Measurements from ENCODE around the gene CD44. TPM values are rescaled to one million over a fixed set of nuclear protein-coding genes. Genes with fewer than 3 reads are reported as not detected.

The CD44 gene
- total RNA-seq, 4 donors from 2014 or later = 211 to 319 (median 266) TPM

DNA sequence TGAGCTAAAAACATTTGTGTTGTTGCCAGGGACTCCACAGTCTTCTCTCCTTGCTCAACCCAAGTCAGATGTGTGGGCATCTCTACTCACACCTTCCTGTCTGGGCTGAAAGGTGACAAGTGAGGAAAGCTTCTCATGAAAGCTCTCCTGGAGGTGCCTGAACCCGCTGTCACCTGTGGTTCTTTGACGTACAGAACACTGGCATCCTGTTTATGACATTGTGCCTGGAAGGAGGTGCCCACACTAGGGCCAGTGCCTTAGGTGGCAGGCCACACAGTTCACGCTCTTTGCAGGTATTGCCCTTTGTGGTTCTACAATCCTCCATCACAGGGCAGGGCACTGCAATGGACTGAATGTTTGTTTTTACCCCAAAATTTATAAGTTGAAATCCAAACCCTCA, 108.5 kb downstream of the CD44 start:
- H3K9me3 ChIP-seq = no peaks in the 10 kb centered on the region
- no peaks in the 10 kb centered on the region for H3K27me3 ChIP-seq
- H3K4me3 ChIP-seq = no peak overlapping the region
- H3K36me3 ChIP-seq = no peaks in the 10 kb centered on the region
- peaks cover 6 to 24% (median 14%) of the 10 kb centered on the region in 3 donors for H3K4me1 ChIP-seq
- no peak for ATAC-seq
- 80% methylated on average over 1 of the region's 3 CpGs; no CpG with 5 or more reads in 1 of the 2 donors for WGBS, 2 donors (ENCODE audit: low coverage in 1 of 2)
- no peak for TF ChIP-seq EP300 (IDR thresholded peaks at IDR 0.05)
- TF ChIP-seq POLR2A (IDR thresholded peaks at IDR 0.05) = no peak
- TF ChIP-seq, protein P1, sequence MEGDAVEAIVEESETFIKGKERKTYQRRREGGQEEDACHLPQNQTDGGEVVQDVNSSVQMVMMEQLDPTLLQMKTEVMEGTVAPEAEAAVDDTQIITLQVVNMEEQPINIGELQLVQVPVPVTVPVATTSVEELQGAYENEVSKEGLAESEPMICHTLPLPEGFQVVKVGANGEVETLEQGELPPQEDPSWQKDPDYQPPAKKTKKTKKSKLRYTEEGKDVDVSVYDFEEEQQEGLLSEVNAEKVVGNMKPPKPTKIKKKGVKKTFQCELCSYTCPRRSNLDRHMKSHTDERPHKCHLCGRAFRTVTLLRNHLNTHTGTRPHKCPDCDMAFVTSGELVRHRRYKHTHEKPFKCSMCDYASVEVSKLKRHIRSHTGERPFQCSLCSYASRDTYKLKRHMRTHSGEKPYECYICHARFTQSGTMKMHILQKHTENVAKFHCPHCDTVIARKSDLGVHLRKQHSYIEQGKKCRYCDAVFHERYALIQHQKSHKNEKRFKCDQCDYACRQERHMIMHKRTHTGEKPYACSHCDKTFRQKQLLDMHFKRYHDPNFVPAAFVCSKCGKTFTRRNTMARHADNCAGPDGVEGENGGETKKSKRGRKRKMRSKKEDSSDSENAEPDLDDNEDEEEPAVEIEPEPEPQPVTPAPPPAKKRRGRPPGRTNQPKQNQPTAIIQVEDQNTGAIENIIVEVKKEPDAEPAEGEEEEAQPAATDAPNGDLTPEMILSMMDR (IDR thresholded peaks at IDR 0.05) = no peak
- TF ChIP-seq POLR2AphosphoS5 (IDR thresholded peaks at IDR 0.05) = no peak
- peak overlapping the region; percentile 8 to 82 (median 80) for H3K27ac ChIP-seq

DNA sequence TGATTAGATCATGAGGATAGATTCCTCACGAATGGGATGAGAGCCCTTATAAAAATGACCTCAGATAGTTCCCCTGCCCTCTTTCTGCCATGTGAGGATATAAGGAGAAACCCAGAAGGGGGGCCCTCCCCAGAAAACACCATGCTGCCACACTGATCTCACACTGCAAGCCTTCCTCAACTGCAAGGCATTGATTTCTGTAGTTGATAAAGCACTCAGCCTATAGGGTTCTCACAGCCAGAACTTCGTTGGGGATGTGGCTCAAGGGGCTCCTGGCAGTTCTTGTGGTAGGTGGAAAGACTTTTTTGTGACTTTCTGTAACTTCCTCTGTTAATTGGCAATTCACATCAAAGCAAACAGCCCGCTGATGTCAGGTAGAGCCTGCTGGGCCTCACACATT, 108.9 kb downstream of the CD44 start:
- WGBS, 2 donors (ENCODE audit: low coverage in 1 of 2) = 80 to 82% methylated on average over 2 to 3 of the region's 3 CpGs
- no peaks in the 10 kb centered on the region for H3K9me3 ChIP-seq
- TF ChIP-seq POLR2A (IDR thresholded peaks at IDR 0.05) (no peak), POLR2AphosphoS5 (IDR thresholded peaks at IDR 0.05) (no peak), EP300 (IDR thresholded peaks at IDR 0.05) (no peak)
- TF ChIP-seq, protein P1 (IDR thresholded peaks at IDR 0.05) = no peak
- no peak overlapping the region for H3K4me3 ChIP-seq
- H3K4me1 ChIP-seq = peaks cover 9 to 24% (median 14%) of the 10 kb centered on the region in 3 donors
- H3K36me3 ChIP-seq = no peaks in the 10 kb centered on the region
- ATAC-seq = no peak
- H3K27ac ChIP-seq = peak overlapping the region; percentile 20 to 82 (median 80)
- H3K27me3 ChIP-seq = no peaks in the 10 kb centered on the region

DNA sequence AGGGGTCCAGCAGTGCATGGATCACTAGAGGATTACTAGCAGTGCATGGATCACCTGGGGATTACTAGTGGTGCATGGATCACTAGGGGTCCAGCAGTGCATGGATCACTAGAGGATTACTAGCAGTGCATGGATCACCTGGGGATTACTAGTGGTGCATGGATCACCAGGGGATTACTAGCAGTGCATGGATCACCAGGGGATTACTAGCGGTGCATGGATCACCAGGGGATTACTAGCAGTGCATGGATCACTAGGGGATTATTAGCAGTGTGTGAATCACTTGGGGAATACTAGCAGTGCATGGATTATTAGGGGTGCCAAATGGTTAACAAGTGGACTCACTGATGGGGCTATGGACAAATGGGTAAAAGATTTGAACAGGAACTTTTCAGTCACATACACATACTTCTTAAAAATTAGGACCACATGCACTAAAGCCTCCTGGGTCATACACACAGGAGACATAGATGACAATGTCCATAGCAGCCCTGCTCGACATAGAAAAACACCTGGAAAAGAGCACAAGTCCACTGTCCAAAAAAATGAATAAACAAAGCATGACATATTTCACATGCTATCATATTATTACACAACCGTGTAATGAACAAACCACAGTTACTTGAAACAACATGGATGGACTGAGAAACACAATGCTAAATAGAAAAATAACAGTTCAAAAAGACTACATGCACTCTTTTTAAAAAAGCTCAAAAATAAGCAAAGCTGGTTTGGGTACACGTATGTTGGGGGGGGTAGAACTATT, 109.8 kb downstream of the CD44 start:
- no peak for ATAC-seq
- peak overlapping the region in 3 of 4 donors; percentile 5 to 46 (median 42) for H3K27ac ChIP-seq
- H3K4me3 ChIP-seq = no peak overlapping the region
- WGBS, 2 donors (ENCODE audit: low coverage in 1 of 2) = 35 to 41% methylated on average over 4 of the region's 4 CpGs
- peaks cover 10 to 33% (median 14%) of the 10 kb centered on the region in 3 donors for H3K4me1 ChIP-seq
- TF ChIP-seq POLR2AphosphoS5 (IDR thresholded peaks at IDR 0.05) (peak; percentile 52), EP300 (IDR thresholded peaks at IDR 0.05) (no peak)
- H3K27me3 ChIP-seq = no peaks in the 10 kb centered on the region
- H3K9me3 ChIP-seq = no peaks in the 10 kb centered on the region
- no peaks in the 10 kb centered on the region for H3K36me3 ChIP-seq

DNA sequence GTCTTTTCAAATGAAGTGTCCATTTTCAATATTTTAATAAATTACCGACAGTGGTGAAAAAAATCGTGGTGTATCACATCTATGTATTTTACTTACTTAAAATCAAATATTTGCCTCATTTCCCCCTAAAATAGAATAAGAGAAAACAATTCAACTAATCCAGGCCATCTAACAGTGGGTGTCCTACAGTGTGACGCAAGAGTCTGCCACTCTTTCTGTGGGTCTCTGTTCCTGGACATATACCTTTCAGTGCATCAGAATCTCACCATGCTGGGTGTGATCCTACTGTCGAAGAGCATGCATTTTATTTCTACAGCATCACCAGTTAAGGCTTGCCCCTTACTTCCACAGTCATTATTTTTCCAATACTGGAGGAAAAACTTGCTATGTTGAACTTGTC, 111.2 kb downstream of the CD44 start:
- Histone ChIP-seq H3K36me3 (no peaks in the 10 kb centered on the region), H3K27ac (peak overlapping the region in 2 of 4 donors; percentile 1 to 13), H3K27me3 (no peaks in the 10 kb centered on the region), H3K4me1 (peaks cover 10 to 39% (median 18%) of the 10 kb centered on the region in 3 donors), H3K4me3 (no peak overlapping the region), H3K9me3 (no peaks in the 10 kb centered on the region)
- ATAC-seq = no peak
- 92 to 98% methylated on average over 4 of the region's 4 CpGs for WGBS, 2 donors (ENCODE audit: low coverage in 1 of 2)
- TF ChIP-seq EP300 (IDR thresholded peaks at IDR 0.05) (no peak), POLR2A (IDR thresholded peaks at IDR 0.05) (no peak), POLR2AphosphoS5 (IDR thresholded peaks at IDR 0.05) (no peak)
- TF ChIP-seq, protein P1 (IDR thresholded peaks at IDR 0.05) = no peak

DNA sequence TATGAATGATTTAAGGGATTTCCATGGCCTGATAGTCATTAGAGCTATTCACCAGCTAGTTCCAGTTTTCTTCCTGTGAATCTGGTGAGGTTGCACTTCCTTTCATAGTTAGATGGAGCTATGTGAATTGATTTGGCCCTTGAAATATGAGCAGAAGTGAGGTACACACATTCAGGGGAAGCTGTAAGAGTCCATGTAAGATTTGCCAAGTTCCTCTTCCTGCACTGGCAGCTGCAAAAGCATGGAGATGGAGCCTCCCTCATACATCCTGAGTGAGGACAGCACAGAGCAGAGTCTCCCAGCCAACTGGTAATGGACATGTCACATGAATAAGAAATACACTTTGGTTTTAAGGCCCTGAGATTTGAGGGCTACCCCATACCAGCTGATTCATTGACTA, 111.7 kb downstream of the CD44 start:
- TF ChIP-seq, protein P1 (IDR thresholded peaks at IDR 0.05) = no peak
- TF ChIP-seq POLR2AphosphoS5 (IDR thresholded peaks at IDR 0.05) = no peak
- TF ChIP-seq POLR2A (IDR thresholded peaks at IDR 0.05) = no peak
- no peak for TF ChIP-seq EP300 (IDR thresholded peaks at IDR 0.05)
- H3K4me3 ChIP-seq = no peak overlapping the region
- H3K27me3 ChIP-seq = no peaks in the 10 kb centered on the region
- peaks cover 10 to 39% (median 18%) of the 10 kb centered on the region in 3 donors for H3K4me1 ChIP-seq
- H3K36me3 ChIP-seq = no peaks in the 10 kb centered on the region
- no peak for ATAC-seq
- no peaks in the 10 kb centered on the region for H3K9me3 ChIP-seq
- H3K27ac ChIP-seq = peak overlapping the region in 2 of 4 donors; percentile 1 to 13

All from gastroesophageal sphincter (tissue), 4 donors.